Measurements from ENCODE around the gene GPRC5A. TPM values are rescaled to one million over a fixed set of nuclear protein-coding genes. Genes with fewer than 3 reads are reported as not detected.

GPRC5A gene
- total RNA-seq, 4 donors from 2014 or later, result 2.9 to 30.0 (median 3.8) TPM

GRCh38 chr12:12899530-12900380 is 8.4 kb downstream of the GPRC5A start:
- 66% methylated on average over 10 of the region's 10 CpGs for WGBS
- TF ChIP-seq CTCF (IDR thresholded peaks at IDR 0.05) (no peak), POLR2A (IDR thresholded peaks at IDR 0.05; ENCODE audit: low read depth) (no peak), EP300 (IDR thresholded peaks at IDR 0.05) (no peak), POLR2AphosphoS5 (IDR thresholded peaks at IDR 0.05) (peak; percentile 45 to 48)
- no peaks in the 10 kb centered on the region for H3K36me3 ChIP-seq
- no peak overlapping the region for H3K4me3 ChIP-seq
- no peak for DNase-seq (ENCODE audit: extremely low spot score)
- H3K27ac ChIP-seq (replicated peaks in 1 of 4), result peak overlapping the region; percentile 46 to 72 (median 64)
- peaks cover 7 to 23% (median 12%) of the 10 kb centered on the region in 4 donors for H3K4me1 ChIP-seq
- no peaks in the 10 kb centered on the region for H3K27me3 ChIP-seq
- H3K9me3 ChIP-seq, result no peaks in the 10 kb centered on the region
- intact Hi-C loops (cut with DNase I), result no loop called here

GRCh38 chr12:12900786-12901157 is 9.4 kb downstream of the GPRC5A start:
- DNase-seq (ENCODE audit: extremely low spot score), result no peak
- H3K4me1 ChIP-seq, result peaks cover 7 to 23% (median 12%) of the 10 kb centered on the region in 4 donors
- intact Hi-C loops (cut with DNase I), result no loop called here
- WGBS, result 77% methylated on average over 2 of the region's 2 CpGs
- TF ChIP-seq POLR2A (IDR thresholded peaks at IDR 0.05; ENCODE audit: low read depth), result no peak
- no peak for TF ChIP-seq CTCF (IDR thresholded peaks at IDR 0.05)
- TF ChIP-seq EP300 (IDR thresholded peaks at IDR 0.05), result no peak
- no peak for TF ChIP-seq POLR2AphosphoS5 (IDR thresholded peaks at IDR 0.05)
- no peak overlapping the region for H3K4me3 ChIP-seq
- H3K27ac ChIP-seq (replicated peaks in 1 of 4), result peak overlapping the region; percentile 40 to 72 (median 66)
- H3K27me3 ChIP-seq, result no peaks in the 10 kb centered on the region
- no peaks in the 10 kb centered on the region for H3K9me3 ChIP-seq
- no peaks in the 10 kb centered on the region for H3K36me3 ChIP-seq

GRCh38 chr12:12901158-12901791 is 9.9 kb downstream of the GPRC5A start:
- no peak for TF ChIP-seq EP300 (IDR thresholded peaks at IDR 0.05)
- TF ChIP-seq POLR2A (IDR thresholded peaks at IDR 0.05; ENCODE audit: low read depth), result no peak
- no peak for TF ChIP-seq CTCF (IDR thresholded peaks at IDR 0.05)
- TF ChIP-seq POLR2AphosphoS5 (IDR thresholded peaks at IDR 0.05), result peak; percentile 32 to 65
- Histone ChIP-seq H3K36me3 (no peaks in the 10 kb centered on the region), H3K4me3 (no peak overlapping the region), H3K27me3 (no peaks in the 10 kb centered on the region), H3K9me3 (no peaks in the 10 kb centered on the region), H3K4me1 (peaks cover 7 to 23% (median 12%) of the 10 kb centered on the region in 4 donors), H3K27ac (replicated peaks in 1 of 4) (peak overlapping the region; percentile 40 to 76 (median 69))
- intact Hi-C loops (cut with DNase I), result no loop called here
- WGBS, result 89% methylated on average over 9 of the region's 10 CpGs
- no peak for DNase-seq (ENCODE audit: extremely low spot score)

- Histone ChIP-seq H3K4me1 (peaks cover 7 to 23% (median 12%) of the 10 kb centered on the region in 4 donors), H3K27me3 (no peaks in the 10 kb centered on the region), H3K4me3 (no peak overlapping the region), H3K9me3 (no peaks in the 10 kb centered on the region), H3K27ac (replicated peaks in 1 of 4) (peak overlapping the region; percentile 56 to 76 (median 66)), H3K36me3 (no peaks in the 10 kb centered on the region)
- TF ChIP-seq CTCF (IDR thresholded peaks at IDR 0.05), result no peak
- TF ChIP-seq EP300 (IDR thresholded peaks at IDR 0.05), result no peak
- TF ChIP-seq POLR2A (IDR thresholded peaks at IDR 0.05; ENCODE audit: low read depth), result no peak
- no peak for TF ChIP-seq POLR2AphosphoS5 (IDR thresholded peaks at IDR 0.05)
- DNase-seq (ENCODE audit: extremely low spot score), result no peak
- intact Hi-C loops (cut with DNase I), result no loop called here
Measured at GRCh38 chr12:12902036-12902435, 10.7 kb downstream of the GPRC5A start.

Data from esophagus muscularis mucosa (tissue), 4 donors.